ENCODE measurements around the gene SEMA4D. TPM values are rescaled to one million over a fixed set of nuclear protein-coding genes. Genes with fewer than 3 reads are reported as not detected.

Gene SEMA4D
- total RNA-seq, 3 donors from 2014 or later (not counting 1 experiment from before 2014, with no cell fraction given), result 354 to 448 (median 420) TPM

GRCh38 chr9:89386206-89386605 is 111.7 kb downstream of the SEMA4D start:
- WGBS (ENCODE audit: insufficient coverage), result 93% methylated on average over 11 of the region's 11 CpGs
- no peaks in the 10 kb centered on the region for H3K9me3 ChIP-seq (ENCODE audit: control insufficient read depth, insufficient read depth, low read length)
- TF ChIP-seq CTCF (IDR thresholded peaks at IDR 0.05), result no peak

GRCh38 chr9:89384783-89385182 is 113.1 kb downstream of the SEMA4D start:
- Histone ChIP-seq H3K4me1 (ENCODE audit: control insufficient read depth, insufficient read depth, low read length) (peaks cover 14% of the 10 kb centered on the region), H3K9me3 (ENCODE audit: control insufficient read depth, insufficient read depth, low read length) (no peaks in the 10 kb centered on the region), H3K4me3 (ENCODE audit: low read length) (no peak overlapping the region), H3K27me3 (ENCODE audit: control insufficient read depth, insufficient read depth, low read length) (no peaks in the 10 kb centered on the region), H3K36me3 (ENCODE audit: control insufficient read depth, insufficient read depth, low read length) (peaks cover 92% of the 10 kb centered on the region), H3K27ac (ENCODE audit: low read length) (no peak overlapping the region)
- ATAC-seq (no peak), DNase-seq (no peak)
- Mint-ChIP-seq H3K36me3 (no peaks in the 10 kb centered on the region), H3K27ac (peak overlapping the region in 1 of 2 donors; percentile 76), H3K4me1 (peaks cover 5 to 14% of the 10 kb centered on the region in 2 donors), H3K4me3 (no peak overlapping the region), H3K9me3 (no peaks in the 10 kb centered on the region), H3K27me3 (ENCODE audit: low read depth in 2 of 2) (no peaks in the 10 kb centered on the region)
- TF ChIP-seq CTCF (IDR thresholded peaks at IDR 0.05), result no peak
- WGBS (ENCODE audit: insufficient coverage), result 87% methylated on average over 15 of the region's 15 CpGs
- intact Hi-C loops (cut with micrococcal nuclease), result no loop called here

More at GRCh38 chr9:89386206-89386605, 111.7 kb downstream of the SEMA4D start:
- ATAC-seq (no peak), DNase-seq (no peak)
- Histone ChIP-seq H3K27me3 (ENCODE audit: control insufficient read depth, insufficient read depth, low read length) (no peaks in the 10 kb centered on the region), H3K4me3 (ENCODE audit: low read length) (no peak overlapping the region), H3K4me1 (ENCODE audit: control insufficient read depth, insufficient read depth, low read length) (peaks cover 14% of the 10 kb centered on the region), H3K36me3 (ENCODE audit: control insufficient read depth, insufficient read depth, low read length) (peaks cover 95% of the 10 kb centered on the region), H3K27ac (ENCODE audit: low read length) (no peak overlapping the region)
- Mint-ChIP-seq H3K4me3 (no peak overlapping the region), H3K36me3 (no peaks in the 10 kb centered on the region), H3K9me3 (no peaks in the 10 kb centered on the region), H3K4me1 (peaks cover 5 to 16% of the 10 kb centered on the region in 2 donors), H3K27me3 (ENCODE audit: low read depth in 2 of 2) (no peaks in the 10 kb centered on the region), H3K27ac (peak overlapping the region; percentile 56 to 63)
- intact Hi-C loops (cut with micrococcal nuclease), result no loop called here

- no peak overlapping the region for H3K4me3 Mint-ChIP-seq
- 95% methylated on average over 19 of the region's 19 CpGs for WGBS (ENCODE audit: insufficient coverage)
- no peaks in the 10 kb centered on the region for H3K27me3 Mint-ChIP-seq (ENCODE audit: low read depth in 2 of 2)
- no peak for TF ChIP-seq CTCF (IDR thresholded peaks at IDR 0.05)
- H3K4me3 ChIP-seq (ENCODE audit: low read length), result no peak overlapping the region
- H3K9me3 ChIP-seq (ENCODE audit: control insufficient read depth, insufficient read depth, low read length), result no peaks in the 10 kb centered on the region
- H3K4me1 Mint-ChIP-seq, result peaks cover 8 to 16% of the 10 kb centered on the region in 2 donors
- intact Hi-C loops (cut with micrococcal nuclease), result no loop called here
- peak overlapping the region; percentile 72 to 76 for H3K27ac Mint-ChIP-seq
- DNase-seq (no peak), ATAC-seq (no peak)
- peaks cover 7% of the 10 kb centered on the region for H3K36me3 Mint-ChIP-seq
- H3K27me3 ChIP-seq (ENCODE audit: control insufficient read depth, insufficient read depth, low read length), result no peaks in the 10 kb centered on the region
- H3K36me3 ChIP-seq (ENCODE audit: control insufficient read depth, insufficient read depth, low read length), result peaks cover 91% of the 10 kb centered on the region
- H3K27ac ChIP-seq (ENCODE audit: low read length), result no peak overlapping the region
- no peaks in the 10 kb centered on the region for H3K9me3 Mint-ChIP-seq
- H3K4me1 ChIP-seq (ENCODE audit: control insufficient read depth, insufficient read depth, low read length), result peaks cover 9% of the 10 kb centered on the region
These were observed 114.1 kb downstream of the SEMA4D start for GRCh38 chr9:89383721-89384300.
